DMS79 treated with DMSO at 0.1 percent for 48 hours (cell line): Measurements from ENCODE around the gene PAX3.
"Not testable (repeated sequence)": the region's sequence is repeated elsewhere in the genome, so short reads cannot be mapped to it uniquely, and the experiment has no call there.

Experiments
- DNase-seq: peaks from one replicate; lab custom pipeline; 2025; lab: John Stamatoyannopoulos, UW

The PAX3 gene

GRCh38 chr2:222214885-222215284 is 83.9 kb downstream of the PAX3 start:
- DNase-seq = no peak

GRCh38 chr2:222213049-222213448 is 85.7 kb downstream of the PAX3 start:
- DNase-seq = no peak

GRCh38 chr2:222212571-222212970 is 86.2 kb downstream of the PAX3 start:
- no peak for DNase-seq

GRCh38 chr2:222208010-222208690 is 90.6 kb downstream of the PAX3 start:
- no peak for DNase-seq

DNA sequence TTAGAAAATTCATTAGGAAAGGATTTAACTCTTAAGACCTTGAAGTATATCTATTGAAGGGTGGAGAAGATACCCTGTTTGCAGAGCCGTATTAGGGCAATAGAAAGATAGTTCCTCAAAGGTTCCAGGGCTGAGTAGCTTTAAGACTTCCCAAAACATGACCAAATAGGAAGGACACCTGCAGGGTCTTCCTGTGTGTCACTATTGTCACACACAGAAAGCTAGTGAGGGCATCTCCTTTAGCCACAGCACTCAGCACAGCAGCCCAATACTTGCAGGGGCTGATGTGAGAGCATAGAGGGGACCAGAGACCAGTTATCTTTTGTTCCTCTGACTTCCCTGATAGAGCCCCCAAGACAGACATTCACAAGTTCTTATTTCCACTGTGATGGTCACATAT is 93.7 kb downstream of the PAX3 start:
- no peak for DNase-seq

DNA sequence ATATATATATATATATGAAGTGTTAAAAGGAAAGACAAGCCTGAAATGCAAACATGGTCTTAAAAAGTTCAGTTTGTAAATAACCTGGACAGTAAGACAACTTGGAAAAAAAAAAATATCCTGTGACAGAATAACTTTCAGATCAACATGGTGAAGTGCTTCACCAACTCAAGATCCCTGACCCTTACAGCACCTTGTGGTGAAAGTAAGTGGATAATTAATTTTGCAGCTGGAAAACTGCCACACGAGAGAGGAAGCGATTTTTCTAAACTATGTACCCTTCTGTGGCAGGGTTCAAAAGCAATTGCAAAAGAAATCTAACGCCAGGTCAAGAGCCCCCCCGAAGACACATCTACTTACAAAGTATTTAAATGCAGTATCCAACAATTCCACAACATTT is 95.8 kb downstream of the PAX3 start:
- no peak for DNase-seq

- DNase-seq = no peak
Observed at GRCh38 chr2:222196159-222196558, 102.6 kb downstream of the PAX3 start.

DNA sequence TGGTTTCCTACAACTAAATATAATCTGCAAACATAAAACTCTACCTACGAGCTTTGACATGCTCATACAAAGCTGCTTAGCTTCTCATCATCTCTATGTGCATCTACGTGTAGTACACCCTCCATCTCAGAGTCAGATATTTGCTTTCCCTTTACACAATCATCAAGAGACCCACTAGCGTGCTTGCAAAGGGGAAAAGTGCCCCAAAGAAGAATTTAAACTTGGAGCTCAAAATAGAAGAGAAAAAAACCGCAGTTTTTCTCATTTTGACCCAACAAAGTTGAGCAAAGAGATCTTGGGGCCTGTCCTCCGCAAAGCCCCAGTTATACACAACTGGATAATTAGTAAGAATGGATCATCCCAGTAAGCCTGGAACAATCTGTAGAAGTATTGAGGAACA is 104.1 kb downstream of the PAX3 start:
- DNase-seq = no peak

GRCh38 chr2:222193328-222193983 is 105.3 kb downstream of the PAX3 start:
- DNase-seq = no peak

DNA sequence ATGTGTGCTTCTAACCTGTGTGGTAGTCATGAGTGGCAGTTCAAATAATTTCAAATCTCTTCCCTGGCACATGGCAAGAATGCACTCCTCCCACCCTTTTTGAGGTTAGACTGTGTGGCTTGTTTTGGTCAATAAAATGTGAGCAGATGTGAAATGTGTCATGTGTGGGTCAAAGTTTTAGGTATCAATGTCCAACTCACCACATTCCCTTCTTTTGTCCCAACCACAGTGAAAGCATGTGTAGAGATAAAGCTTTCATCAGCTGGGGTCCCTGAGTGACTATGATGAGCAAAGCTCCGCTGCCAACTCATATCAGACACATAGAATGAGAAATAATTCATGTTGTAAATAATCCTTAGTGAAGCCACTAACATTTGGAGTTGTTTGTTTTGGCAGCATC is 118.2 kb downstream of the PAX3 start:
- DNase-seq = no peak

GRCh38 chr2:222179592-222179991 is 119.2 kb downstream of the PAX3 start:
- no peak for DNase-seq

- DNase-seq = no peak
Observed at GRCh38 chr2:222178450-222178849, 120.3 kb downstream of the PAX3 start.

- DNase-seq = no peak
Observed at GRCh38 chr2:222176890-222177289, 121.9 kb downstream of the PAX3 start.

DNA sequence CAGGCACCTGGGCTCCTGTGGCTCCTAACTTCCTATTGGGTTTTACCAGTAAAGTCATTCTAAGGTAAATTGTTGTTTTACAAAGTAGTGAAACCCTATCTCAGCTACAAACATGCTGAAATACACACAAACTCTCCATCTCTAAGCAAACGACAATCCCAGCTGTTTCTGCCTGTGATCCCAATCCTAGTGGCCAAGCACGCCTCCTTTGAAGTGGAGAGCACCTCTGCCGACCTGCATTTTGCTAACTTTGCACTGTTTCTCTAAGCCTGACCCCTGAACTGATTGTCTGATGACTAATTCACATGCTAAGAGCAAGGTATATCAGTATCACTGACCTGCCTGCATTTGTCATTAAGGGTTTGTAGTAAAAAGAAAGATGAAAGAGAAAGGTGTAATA is 124.3 kb downstream of the PAX3 start:
- DNase-seq = no peak

- no peak for DNase-seq
Observed at GRCh38 chr2:222169346-222169745, 129.5 kb downstream of the PAX3 start.

DNA sequence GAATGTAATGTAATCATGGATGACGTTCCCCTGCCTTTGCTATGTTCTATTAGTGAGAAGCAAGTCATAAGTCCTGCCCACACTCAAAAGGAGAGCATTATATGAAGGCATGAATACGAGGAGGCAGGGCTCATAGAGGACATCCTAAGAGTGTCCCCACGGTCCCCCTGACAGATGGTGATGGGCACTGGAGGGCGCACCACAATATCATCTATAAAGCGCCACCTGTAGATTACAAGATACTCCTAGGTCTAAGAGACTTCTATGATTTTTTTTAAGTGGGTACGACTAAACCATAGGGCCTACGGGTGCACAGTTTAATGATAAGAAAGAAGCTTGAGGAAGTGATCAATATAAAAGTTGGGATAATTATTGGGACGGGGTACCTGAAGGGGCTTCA is 131.0 kb downstream of the PAX3 start:
- DNase-seq = no peak

DNA sequence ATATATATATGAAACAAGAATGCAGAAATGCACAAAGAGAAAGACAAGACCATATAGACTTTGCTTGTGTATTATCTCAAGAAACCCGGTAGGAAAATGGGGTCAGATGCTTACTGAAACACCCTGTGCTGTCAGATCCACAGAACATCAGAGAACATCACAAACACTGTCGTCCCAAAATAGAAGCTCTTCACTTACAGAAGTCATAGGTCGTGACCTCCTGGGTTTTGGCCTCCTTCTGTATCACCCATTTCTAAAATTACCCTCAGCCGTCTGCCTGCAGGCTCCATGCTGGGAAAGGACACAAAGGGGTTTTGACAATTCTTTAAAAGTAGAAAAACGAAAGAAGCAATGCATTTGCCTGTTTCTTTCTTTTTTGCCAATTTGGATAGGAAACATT is 137.9 kb downstream of the PAX3 start:
- no peak for DNase-seq

GRCh38 chr2:222160125-222160524 is 138.7 kb downstream of the PAX3 start:
- no peak for DNase-seq

DNA sequence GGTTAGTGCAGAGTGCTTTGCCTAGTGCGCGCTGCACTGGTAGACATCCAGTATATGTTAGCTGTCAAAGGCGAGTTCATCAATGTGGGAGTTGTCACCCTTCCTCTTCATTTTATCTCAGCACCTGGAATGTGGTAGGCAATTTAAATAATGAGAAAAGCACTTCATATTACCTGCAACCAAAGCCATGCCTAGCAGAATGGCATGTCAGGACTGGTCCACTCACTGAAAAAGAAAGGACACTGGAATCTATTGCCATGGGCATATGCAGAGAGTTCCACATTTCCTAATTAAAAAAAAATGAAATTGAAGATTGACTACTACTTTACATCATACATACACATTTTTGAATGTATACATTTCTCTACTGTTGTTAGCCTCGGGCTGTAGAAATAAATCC is 139.6 kb downstream of the PAX3 start:
- DNase-seq = no peak

- not testable (repeated sequence) for DNase-seq
Observed at GRCh38 chr2:222155003-222155664, 143.7 kb downstream of the PAX3 start.
